Osteocyte (in vitro differentiated cells): Measurements from ENCODE around the gene OPCML. TPM values are rescaled to one million over a fixed set of nuclear protein-coding genes. Genes with fewer than 3 reads are reported as not detected.

ENCODE experiments used
- DNase-seq: peaks from one replicate; pipeline ENCODE4 v3.0.0; 2021; ENCODE audit warnings: mixed read lengths; ENCODE audit not compliant: unreplicated experiment; ENCODE audit errors: extremely low spot score
- H3K27ac Mint-ChIP-seq: one replicate; pipeline ENCODE4 v1.8.0; 2021; ENCODE audit warnings: mild to moderate bottlenecking, mixed read lengths; ENCODE audit not compliant: unreplicated experiment
- H3K27me3 Mint-ChIP-seq: one replicate; pipeline ENCODE4 v1.8.0; 2021; ENCODE audit warnings: mixed read lengths; ENCODE audit not compliant: unreplicated experiment
- H3K36me3 Mint-ChIP-seq: one replicate; pipeline ENCODE4 v1.8.0; 2021; ENCODE audit warnings: mixed read lengths; ENCODE audit not compliant: unreplicated experiment
- H3K4me1 Mint-ChIP-seq: one replicate; pipeline ENCODE4 v1.8.0; 2021; ENCODE audit warnings: mixed read lengths; ENCODE audit not compliant: unreplicated experiment
- H3K4me3 Mint-ChIP-seq: one replicate; pipeline ENCODE4 v1.8.0; 2021; ENCODE audit warnings: mild to moderate bottlenecking, moderate library complexity, mixed read lengths; ENCODE audit not compliant: unreplicated experiment
- H3K9me3 Mint-ChIP-seq: one replicate; pipeline ENCODE4 v1.8.0; 2021; ENCODE audit warnings: mixed read lengths; ENCODE audit not compliant: unreplicated experiment
- total RNA-seq: library from RNA; stranded (reverse); gene quantifications from 2 replicates; pipeline ENCODE4 v1.2.1, GENCODE V29; 2021
- TF ChIP-seq, protein P1 (sequence below): fragments of 200-600 bp; sonication (generic); IDR thresholded peaks from 2 replicates; pipeline ENCODE4 v1.5.0; 2021; ENCODE audit warnings: antibody characterized with exemption, mild to moderate bottlenecking, moderate library complexity

OPCML gene
- total RNA-seq, 1 donor from 2014 or later: 0.11 TPM

DNA sequence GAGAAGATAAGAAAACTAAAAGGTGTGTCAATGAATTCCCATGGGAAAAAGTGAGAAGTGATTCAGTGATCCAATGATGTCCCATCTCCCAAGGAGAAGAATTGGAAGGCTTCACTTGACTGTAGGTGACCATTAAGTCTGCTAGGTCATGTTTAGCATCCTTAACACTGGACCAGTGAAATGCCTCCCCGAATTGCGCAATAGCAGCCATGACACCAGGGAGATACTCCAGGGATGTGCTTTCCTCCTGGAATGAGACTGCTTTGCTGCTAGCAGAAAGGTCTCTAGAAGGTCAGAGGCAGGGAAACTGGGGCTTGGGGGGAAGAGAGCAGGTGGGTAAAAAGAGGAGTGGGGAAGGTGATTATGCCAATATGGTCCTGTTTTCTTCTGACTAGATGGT lies 364.3 kb downstream of the OPCML start:
- Mint-ChIP-seq H3K4me1 (no peaks in the 10 kb centered on the region), H3K36me3 (no peaks in the 10 kb centered on the region), H3K9me3 (no peaks in the 10 kb centered on the region), H3K27me3 (peaks cover 4% of the 10 kb centered on the region), H3K27ac (no peak overlapping the region), H3K4me3 (no peak overlapping the region)
- TF ChIP-seq, protein P1, sequence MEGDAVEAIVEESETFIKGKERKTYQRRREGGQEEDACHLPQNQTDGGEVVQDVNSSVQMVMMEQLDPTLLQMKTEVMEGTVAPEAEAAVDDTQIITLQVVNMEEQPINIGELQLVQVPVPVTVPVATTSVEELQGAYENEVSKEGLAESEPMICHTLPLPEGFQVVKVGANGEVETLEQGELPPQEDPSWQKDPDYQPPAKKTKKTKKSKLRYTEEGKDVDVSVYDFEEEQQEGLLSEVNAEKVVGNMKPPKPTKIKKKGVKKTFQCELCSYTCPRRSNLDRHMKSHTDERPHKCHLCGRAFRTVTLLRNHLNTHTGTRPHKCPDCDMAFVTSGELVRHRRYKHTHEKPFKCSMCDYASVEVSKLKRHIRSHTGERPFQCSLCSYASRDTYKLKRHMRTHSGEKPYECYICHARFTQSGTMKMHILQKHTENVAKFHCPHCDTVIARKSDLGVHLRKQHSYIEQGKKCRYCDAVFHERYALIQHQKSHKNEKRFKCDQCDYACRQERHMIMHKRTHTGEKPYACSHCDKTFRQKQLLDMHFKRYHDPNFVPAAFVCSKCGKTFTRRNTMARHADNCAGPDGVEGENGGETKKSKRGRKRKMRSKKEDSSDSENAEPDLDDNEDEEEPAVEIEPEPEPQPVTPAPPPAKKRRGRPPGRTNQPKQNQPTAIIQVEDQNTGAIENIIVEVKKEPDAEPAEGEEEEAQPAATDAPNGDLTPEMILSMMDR: no peak
- no peak for DNase-seq

- DNase-seq: no peak
- H3K27ac Mint-ChIP-seq: no peak overlapping the region
- no peak overlapping the region for H3K4me3 Mint-ChIP-seq
- TF ChIP-seq, protein P1: no peak
- H3K4me1 Mint-ChIP-seq: no peaks in the 10 kb centered on the region
- H3K36me3 Mint-ChIP-seq: no peaks in the 10 kb centered on the region
- peaks cover 6% of the 10 kb centered on the region for H3K27me3 Mint-ChIP-seq
- no peaks in the 10 kb centered on the region for H3K9me3 Mint-ChIP-seq
Observed at GRCh38 chr11:133166662-133167061, 365.6 kb downstream of the OPCML start.

GRCh38 chr11:133164986-133165385 lies 367.3 kb downstream of the OPCML start:
- Mint-ChIP-seq H3K4me1 (no peaks in the 10 kb centered on the region), H3K9me3 (no peaks in the 10 kb centered on the region), H3K36me3 (no peaks in the 10 kb centered on the region), H3K27ac (no peak overlapping the region), H3K4me3 (no peak overlapping the region), H3K27me3 (peaks cover 9% of the 10 kb centered on the region)
- DNase-seq: no peak
- TF ChIP-seq, protein P1: no peak

- Mint-ChIP-seq H3K27ac (no peak overlapping the region), H3K4me1 (no peaks in the 10 kb centered on the region), H3K9me3 (no peaks in the 10 kb centered on the region), H3K36me3 (no peaks in the 10 kb centered on the region), H3K27me3 (peaks cover 9% of the 10 kb centered on the region), H3K4me3 (no peak overlapping the region)
- no peak for DNase-seq
- TF ChIP-seq, protein P1: peak; percentile 79
Observed at GRCh38 chr11:133163463-133164419, 368.6 kb downstream of the OPCML start.

- TF ChIP-seq, protein P1: no peak
- no peaks in the 10 kb centered on the region for H3K4me1 Mint-ChIP-seq
- no peak for DNase-seq
- H3K27me3 Mint-ChIP-seq: peaks cover 9% of the 10 kb centered on the region
- no peak overlapping the region for H3K27ac Mint-ChIP-seq
- H3K4me3 Mint-ChIP-seq: no peak overlapping the region
- H3K9me3 Mint-ChIP-seq: no peaks in the 10 kb centered on the region
- no peaks in the 10 kb centered on the region for H3K36me3 Mint-ChIP-seq
Observed at GRCh38 chr11:133162227-133162626, 370.1 kb downstream of the OPCML start.
